ENCODE results near the gene ADAMTS2. TPM values are rescaled to one million over a fixed set of nuclear protein-coding genes. Genes with fewer than 3 reads are reported as not detected.
A peak's percentile ranks its signal among the peaks of the same experiment; 100 is the strongest.

The ADAMTS2 gene
- total and polyA plus RNA-seq, 2 of the 8 experiments (the other 6 are each of a cell fraction or from before 2014, with no cell fraction given) = 6.6 to 7.3 TPM

DNA sequence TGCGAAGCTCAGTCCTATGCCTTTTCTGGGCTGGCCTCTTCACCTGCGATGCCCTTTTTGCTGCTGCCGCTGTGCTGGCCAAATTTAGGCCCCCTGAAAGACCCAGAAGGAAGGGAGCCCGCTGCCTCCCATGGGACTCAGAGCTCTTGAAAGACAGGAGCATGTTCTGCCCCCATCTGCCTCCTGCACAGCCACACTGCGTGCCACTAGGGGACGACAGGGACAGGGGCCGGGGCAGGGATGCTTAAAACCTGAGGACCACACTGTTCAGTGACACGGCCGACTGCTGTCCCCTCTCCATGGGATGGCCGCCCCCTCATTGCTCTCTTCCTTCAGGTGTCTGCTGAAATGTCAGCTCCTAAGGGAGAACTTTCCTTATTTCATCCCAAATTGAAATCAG lies 132.4 kb downstream of the ADAMTS2 start:
- Histone ChIP-seq H3K79me1 (ENCODE audit: low read depth, low read length) (no peaks in the 10 kb centered on the region), H3K36me3 (ENCODE audit: control insufficient read depth in 2 of 4, insufficient read depth in 4 of 4, low read length in 3 of 4) (no peaks in the 10 kb centered on the region), H4K5ac (ENCODE audit: insufficient read length, low read depth, low read length) (no peak overlapping the region), H3K14ac (ENCODE audit: insufficient read length) (no peak overlapping the region), H3K9ac (replicated peaks in 1 of 4; ENCODE audit: extremely low read depth in 1 of 4, low read depth in 3 of 4, low read length in 3 of 4) (no peak overlapping the region), H3K23ac (ENCODE audit: insufficient read length) (no peak overlapping the region), H4K8ac (ENCODE audit: extremely low read depth, insufficient read depth, low read length) (no peak overlapping the region), H3K4me2 (ENCODE audit: insufficient read depth in 1 of 2, low read depth in 2 of 2, low read length in 2 of 2) (no peak overlapping the region), H3K4me3 (ENCODE audit: extremely low read depth in 1 of 4, insufficient read depth in 2 of 4, low read depth in 3 of 4, low read length in 4 of 4) (no peak overlapping the region), H3K4ac (replicated peaks; ENCODE audit: insufficient read length, low read depth, low read length) (no peak overlapping the region), H3K56ac (replicated peaks; ENCODE audit: insufficient read length, low read depth, low read length) (no peak overlapping the region), H2AFZ (ENCODE audit: low read length) (no peak overlapping the region), H3K27me3 (replicated peaks in 1 of 4; ENCODE audit: control insufficient read depth in 3 of 4, extremely low read depth in 1 of 4, insufficient read depth in 3 of 4, low read length in 3 of 4) (no peaks in the 10 kb centered on the region), H2BK20ac (ENCODE audit: low read length) (no peak overlapping the region), H2BK120ac (replicated peaks; ENCODE audit: low read depth, low read length) (no peak overlapping the region), H2AK5ac (ENCODE audit: low read depth, low read length) (no peak overlapping the region), H4K91ac (replicated peaks; ENCODE audit: insufficient read length, low read length) (no peak overlapping the region), H2BK5ac (ENCODE audit: low read depth, low read length) (no peak overlapping the region), H3K4me1 (replicated peaks in 1 of 4; ENCODE audit: control insufficient read depth in 3 of 4, insufficient read depth in 4 of 4, low read length in 3 of 4) (peaks cover 0 to 6% (median 0%) of the 10 kb centered on the region in 4 experiments; a peak in 2 of 7 replicates), H3K79me2 (ENCODE audit: control insufficient read depth in 1 of 2, insufficient read depth in 2 of 2, low read length in 2 of 2) (no peaks in the 10 kb centered on the region), H3K18ac (ENCODE audit: extremely low read depth, low read length) (no peak overlapping the region), H3K9me3 (ENCODE audit: insufficient read depth in 2 of 2, low read depth in 1 of 2, low read length in 1 of 2) (no peaks in the 10 kb centered on the region), H3K23me2 (ENCODE audit: low read depth, low read length) (no peaks in the 10 kb centered on the region), H3K27ac (ENCODE audit: low read depth, low read length) (no peak overlapping the region), H2BK12ac (ENCODE audit: low read depth, low read length) (no peak overlapping the region), H2BK15ac (ENCODE audit: low read length) (no peak overlapping the region), H4K20me1 (replicated peaks in 1 of 2; ENCODE audit: control insufficient read depth in 1 of 2, insufficient read depth in 2 of 2, low read length in 2 of 2) (peaks cover 0 to 3% of the 10 kb centered on the region in 2 experiments)
- ChIA-PET POLR2A (ENCODE audit: partially characterized antibody) (no interaction called here), CTCF (ENCODE audit: partially characterized antibody) (interaction anchor here (0.8 to 1.7 kb wide), 3 partner anchors 12 to 281 kb away, joined by 3 to 4 read pairs (median 4); no protein-coding TSS in a partner anchor)
- 91% methylated on average over 8 of the region's 10 CpGs; no CpG with 5 or more reads in 1 of the 2 experiments for WGBS, 2 experiments (ENCODE audit: extremely low coverage in 1 of 2, insufficient coverage in 1 of 2, insufficient read length in 1 of 2, insufficient replicate concordance in 2 of 2, low coverage in 1 of 2, low lambda C conversion rate in 2 of 2, missing lambda C conversion rate in 1 of 2)
- FAIRE-seq = no peak
- no peak for DNase-seq (ENCODE audit: low read depth in 1 of 2, low spot score in 2 of 2)
- TF ChIP-seq, protein P1, sequence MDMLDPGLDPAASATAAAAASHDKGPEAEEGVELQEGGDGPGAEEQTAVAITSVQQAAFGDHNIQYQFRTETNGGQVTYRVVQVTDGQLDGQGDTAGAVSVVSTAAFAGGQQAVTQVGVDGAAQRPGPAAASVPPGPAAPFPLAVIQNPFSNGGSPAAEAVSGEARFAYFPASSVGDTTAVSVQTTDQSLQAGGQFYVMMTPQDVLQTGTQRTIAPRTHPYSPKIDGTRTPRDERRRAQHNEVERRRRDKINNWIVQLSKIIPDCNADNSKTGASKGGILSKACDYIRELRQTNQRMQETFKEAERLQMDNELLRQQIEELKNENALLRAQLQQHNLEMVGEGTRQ (IDR thresholded peaks at IDR 0.05; ENCODE audit: low read length) = no peak
- no peak for TF ChIP-seq TBP (IDR thresholded peaks at IDR 0.05; ENCODE audit: low read depth, low read length)
- no peak for TF ChIP-seq POU5F1 (IDR thresholded peaks at IDR 0.05; ENCODE audit: low read depth, low read length)
- no peak for TF ChIP-seq MAFK (IDR thresholded peaks at IDR 0.05; ENCODE audit: low read depth, low read length)
- no peak for TF ChIP-seq SRF (IDR thresholded peaks at IDR 0.05; ENCODE audit: low read depth, low read length)
- peak; percentile 32 to 41; a peak in 2 of 4 replicates for TF ChIP-seq RAD21 (IDR thresholded peaks at IDR 0.05 in 1 of 2, conservative IDR thresholded peaks at IDR 0.05 in 1 of 2; ENCODE audit: low read depth in 2 of 2, low read length in 2 of 2)
- no peak for TF ChIP-seq RNF2 (IDR thresholded peaks at IDR 0.05; ENCODE audit: borderline replicate concordance, low read depth, low read length, missing control alignments, poor library complexity, severe bottlenecking)
